Duodenal mucosa (tissue), 2 donors: Measurements from ENCODE around the gene RYR3.
"Not testable (repeated sequence)": the region's sequence is repeated elsewhere in the genome, so short reads cannot be mapped to it uniquely, and the experiment has no call there.

Experiments
- H3K27ac ChIP-seq: one replicate; pipeline ENCODE4 v1.7.0; 2013; ENCODE audit warnings: low read depth, low read length
- H3K27me3 ChIP-seq, 2 donors: one replicate each; pipeline ENCODE4 v1.7.0; 2013; ENCODE audit warnings: low read length in 2 of 2, control low read depth in 1 of 2; ENCODE audit not compliant: insufficient read depth in 2 of 2, control insufficient read depth in 1 of 2
- H3K36me3 ChIP-seq, 2 donors: one replicate each; pipeline ENCODE4 v1.7.0; 2013; ENCODE audit warnings: low read length in 2 of 2, control low read depth in 1 of 2; ENCODE audit not compliant: insufficient read depth in 2 of 2, control insufficient read depth in 1 of 2
- H3K4me1 ChIP-seq, 2 donors: one replicate each; pipeline ENCODE4 v1.7.0; 2013; ENCODE audit warnings: low read length in 2 of 2, control low read depth in 1 of 2; ENCODE audit not compliant: insufficient read depth in 2 of 2, control insufficient read depth in 1 of 2
- H3K4me3 ChIP-seq, 2 donors: one replicate each; pipeline ENCODE4 v1.7.0; 2013; ENCODE audit warnings: low read length in 2 of 2, low read depth in 1 of 2
- H3K9ac ChIP-seq, 2 donors: one replicate each; pipeline ENCODE4 v1.7.0; 2013; ENCODE audit warnings: low read length in 2 of 2, low read depth in 1 of 2
- H3K9me3 ChIP-seq, 2 donors: one replicate each; pipeline ENCODE4 v1.7.0; 2013; ENCODE audit warnings: low read length in 2 of 2, control low read depth in 1 of 2; ENCODE audit not compliant: control insufficient read depth in 1 of 2

Gene RYR3

GRCh38 chr15:33547876-33548275 is 237.1 kb downstream of the RYR3 start:
- H3K27ac ChIP-seq, result no peak overlapping the region
- H3K4me3 ChIP-seq, result no peak overlapping the region
- H3K27me3 ChIP-seq, result no peaks in the 10 kb centered on the region

DNA sequence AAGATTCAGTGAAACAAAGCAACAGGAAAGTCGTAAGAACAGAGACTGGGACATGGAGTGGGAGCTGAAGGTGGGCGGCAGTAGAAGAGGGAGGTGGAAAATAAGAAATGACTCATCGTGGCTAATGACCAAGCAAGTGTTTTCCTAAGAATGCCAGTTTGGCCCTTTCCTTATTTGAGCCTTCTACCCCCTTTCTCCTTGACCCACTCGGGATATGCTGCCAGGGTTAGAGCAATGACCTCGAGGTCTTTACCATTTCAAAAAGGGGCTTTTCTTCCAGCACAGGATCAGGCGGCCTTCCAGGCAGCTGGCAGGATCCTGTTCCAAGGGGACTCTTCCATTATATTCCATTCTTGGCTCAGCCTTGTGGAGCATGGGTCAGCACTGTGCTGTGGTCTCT is 241.1 kb downstream of the RYR3 start:
- Histone ChIP-seq H3K9ac (no peak overlapping the region), H3K9me3 (no peaks in the 10 kb centered on the region), H3K27me3 (no peaks in the 10 kb centered on the region), H3K4me3 (no peak overlapping the region), H3K36me3 (no peaks in the 10 kb centered on the region), H3K4me1 (no peaks in the 10 kb centered on the region), H3K27ac (no peak overlapping the region)

More at GRCh38 chr15:33547876-33548275, 237.1 kb downstream of the RYR3 start:
- Histone ChIP-seq H3K9me3 (no peaks in the 10 kb centered on the region), H3K9ac (no peak overlapping the region), H3K4me1 (no peaks in the 10 kb centered on the region), H3K36me3 (no peaks in the 10 kb centered on the region)

- Histone ChIP-seq H3K27ac (no peak overlapping the region), H3K4me3 (no peak overlapping the region), H3K36me3 (no peaks in the 10 kb centered on the region), H3K27me3 (no peaks in the 10 kb centered on the region), H3K4me1 (no peaks in the 10 kb centered on the region), H3K9me3 (no peaks in the 10 kb centered on the region), H3K9ac (no peak overlapping the region)
Observed at GRCh38 chr15:33553157-33553556, 242.4 kb downstream of the RYR3 start.

- no peak overlapping the region for H3K9ac ChIP-seq
Observed at GRCh38 chr15:33559207-33559890, 248.6 kb downstream of the RYR3 start.

DNA sequence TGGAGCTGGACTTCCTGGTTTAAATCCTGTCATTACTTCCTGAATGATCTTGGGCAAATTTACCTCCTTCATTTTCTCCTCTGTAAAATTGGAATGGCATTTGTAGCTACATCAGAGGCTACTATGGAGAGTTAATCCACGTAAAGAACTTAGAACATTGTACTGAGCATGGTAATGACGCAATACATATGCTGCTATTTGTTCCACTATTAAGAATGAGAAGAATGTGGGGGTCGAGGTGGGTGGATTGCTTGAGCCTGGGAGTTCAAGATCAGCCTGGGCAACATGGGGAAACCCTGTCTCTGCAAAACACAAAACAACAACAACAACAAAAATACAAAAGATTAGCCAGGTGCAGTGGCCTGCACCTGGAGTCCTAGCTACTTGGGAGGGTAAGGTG is 250.6 kb downstream of the RYR3 start:
- Histone ChIP-seq H3K4me1 (no peaks in the 10 kb centered on the region), H3K36me3 (no peaks in the 10 kb centered on the region), H3K27ac (no peak overlapping the region), H3K4me3 (no peak overlapping the region), H3K9ac (no peak overlapping the region), H3K27me3 (no peaks in the 10 kb centered on the region), H3K9me3 (no peaks in the 10 kb centered on the region)

More at GRCh38 chr15:33559207-33559890, 248.6 kb downstream of the RYR3 start:
- H3K4me3 ChIP-seq, result no peak overlapping the region
- H3K9me3 ChIP-seq, result no peaks in the 10 kb centered on the region
- H3K4me1 ChIP-seq, result no peaks in the 10 kb centered on the region
- H3K36me3 ChIP-seq, result no peaks in the 10 kb centered on the region
- no peaks in the 10 kb centered on the region for H3K27me3 ChIP-seq
- H3K27ac ChIP-seq, result no peak overlapping the region

GRCh38 chr15:33561967-33562366 is 251.2 kb downstream of the RYR3 start:
- H3K4me3 ChIP-seq, result no peak overlapping the region
- H3K4me1 ChIP-seq, result no peaks in the 10 kb centered on the region
- H3K9ac ChIP-seq, result no peak overlapping the region
- H3K27ac ChIP-seq, result no peak overlapping the region
- H3K36me3 ChIP-seq, result no peaks in the 10 kb centered on the region
- no peaks in the 10 kb centered on the region for H3K9me3 ChIP-seq
- H3K27me3 ChIP-seq, result no peaks in the 10 kb centered on the region

DNA sequence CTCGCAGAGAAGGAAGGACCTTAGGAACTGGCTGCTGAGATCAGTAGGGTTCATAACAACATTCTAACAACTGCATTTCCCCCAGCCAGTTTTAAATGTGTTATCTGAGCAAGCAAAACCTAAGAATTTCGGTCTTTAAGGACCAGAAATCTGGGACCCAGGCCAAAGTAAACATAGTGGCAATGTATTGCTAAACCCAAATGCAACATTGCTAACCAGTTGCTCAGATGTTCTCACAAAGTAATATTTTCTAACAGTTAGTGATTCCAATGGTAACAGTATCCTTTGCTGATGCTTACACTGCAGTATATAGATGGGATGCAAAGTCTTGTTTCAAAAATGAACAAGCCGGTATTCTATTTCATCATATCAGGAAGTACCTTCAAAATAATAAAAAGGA is 254.3 kb downstream of the RYR3 start:
- no peak overlapping the region for H3K4me3 ChIP-seq
- no peaks in the 10 kb centered on the region for H3K4me1 ChIP-seq
- no peaks in the 10 kb centered on the region for H3K27me3 ChIP-seq
- no peaks in the 10 kb centered on the region for H3K9me3 ChIP-seq
- H3K27ac ChIP-seq, result no peak overlapping the region
- no peak overlapping the region for H3K9ac ChIP-seq
- no peaks in the 10 kb centered on the region for H3K36me3 ChIP-seq

DNA sequence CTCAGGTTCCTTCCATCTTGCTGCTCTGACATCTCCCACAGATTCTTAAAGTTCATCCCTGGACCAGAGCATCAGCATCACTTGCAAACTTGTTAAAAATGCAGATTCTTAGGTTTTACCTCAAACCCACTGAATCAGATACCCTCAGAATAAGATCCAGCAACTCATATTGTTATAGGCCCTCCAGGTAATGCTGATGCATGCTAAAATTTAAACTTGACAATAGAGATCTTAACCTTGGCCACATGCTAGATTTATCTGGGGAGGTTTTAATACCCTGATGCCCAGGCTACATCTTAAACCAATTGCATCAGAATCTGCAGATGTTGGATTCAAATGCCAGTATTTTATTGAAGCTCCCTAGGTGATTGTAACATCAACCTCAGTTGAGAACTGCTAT is 256.9 kb downstream of the RYR3 start:
- Histone ChIP-seq H3K27me3 (no peaks in the 10 kb centered on the region), H3K36me3 (no peaks in the 10 kb centered on the region), H3K9ac (no peak overlapping the region), H3K4me1 (no peaks in the 10 kb centered on the region), H3K27ac (no peak overlapping the region), H3K9me3 (no peaks in the 10 kb centered on the region), H3K4me3 (no peak overlapping the region)

- no peaks in the 10 kb centered on the region for H3K9me3 ChIP-seq
- no peaks in the 10 kb centered on the region for H3K4me1 ChIP-seq
- no peak overlapping the region for H3K4me3 ChIP-seq
- no peaks in the 10 kb centered on the region for H3K36me3 ChIP-seq
- H3K9ac ChIP-seq, result no peak overlapping the region
- H3K27me3 ChIP-seq, result no peaks in the 10 kb centered on the region
- H3K27ac ChIP-seq, result no peak overlapping the region
Observed at GRCh38 chr15:33569036-33569435, 258.3 kb downstream of the RYR3 start.

GRCh38 chr15:33577911-33578310 is 267.1 kb downstream of the RYR3 start:
- not testable (repeated sequence) for H3K27ac ChIP-seq, H3K36me3 ChIP-seq, H3K27me3 ChIP-seq, H3K9me3 ChIP-seq, H3K9ac ChIP-seq, H3K4me3 ChIP-seq, H3K4me1 ChIP-seq

DNA sequence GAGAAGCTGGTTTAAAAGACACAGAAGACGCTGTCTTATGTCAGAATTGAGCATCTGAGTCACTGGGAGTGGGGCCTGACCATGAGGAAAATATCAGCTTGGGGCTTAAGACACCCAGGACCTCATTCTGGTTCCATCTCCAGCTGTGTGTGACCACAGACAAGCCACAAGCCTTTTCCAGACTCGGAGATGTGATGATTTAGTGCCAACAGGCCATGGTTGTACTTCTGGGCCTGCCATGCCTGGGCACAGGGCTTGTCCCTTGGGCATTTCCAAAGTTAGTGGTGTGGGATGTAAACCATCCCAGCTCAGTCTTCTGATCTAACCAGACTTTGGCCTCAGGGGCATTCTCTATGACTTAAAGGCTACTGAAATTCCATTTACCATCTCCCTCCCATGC is 269.8 kb downstream of the RYR3 start:
- Histone ChIP-seq H3K4me1 (no peaks in the 10 kb centered on the region), H3K4me3 (no peak overlapping the region), H3K27me3 (no peaks in the 10 kb centered on the region), H3K27ac (no peak overlapping the region), H3K36me3 (no peaks in the 10 kb centered on the region), H3K9me3 (no peaks in the 10 kb centered on the region), H3K9ac (no peak overlapping the region)
